GM08714 (cell line): ENCODE measurements around the gene ANO7.

ENCODE experiments used
- H3K4me3 ChIP-seq: fragments of 200-500 bp; sonication (Bioruptor generic); 2 replicates; pipeline ENCODE4 v1.5.1; 2014; ENCODE audit warnings: mild to moderate bottlenecking, low read length, inconsistent platforms
- ZNF274 ChIP-seq: IDR thresholded peaks from 2 replicates; pipeline ENCODE4 v1.6.1; 2012; ENCODE audit warnings: mild to moderate bottlenecking, low read depth, low read length

Gene ANO7

GRCh38 chr2:241204010-241204384 is 15.5 kb downstream of the ANO7 start:
- no peak for TF ChIP-seq ZNF274
- H3K4me3 ChIP-seq = no peak overlapping the region

GRCh38 chr2:241204490-241204889 is 16.0 kb downstream of the ANO7 start:
- no peak overlapping the region for H3K4me3 ChIP-seq
- no peak for TF ChIP-seq ZNF274

- H3K4me3 ChIP-seq = no peak overlapping the region
- no peak for TF ChIP-seq ZNF274
These were observed 16.6 kb downstream of the ANO7 start for GRCh38 chr2:241205086-241205485.

GRCh38 chr2:241207151-241207550 is 18.7 kb downstream of the ANO7 start:
- TF ChIP-seq ZNF274 = no peak

GRCh38 chr2:241207641-241208040 is 19.2 kb downstream of the ANO7 start:
- no peak overlapping the region for H3K4me3 ChIP-seq
- no peak for TF ChIP-seq ZNF274

More at GRCh38 chr2:241207151-241207550, 18.7 kb downstream of the ANO7 start:
- H3K4me3 ChIP-seq = no peak overlapping the region

- no peak for TF ChIP-seq ZNF274
- no peak overlapping the region for H3K4me3 ChIP-seq
These were observed 19.6 kb downstream of the ANO7 start for GRCh38 chr2:241208058-241208457.

GRCh38 chr2:241209271-241209670 is 20.8 kb downstream of the ANO7 start:
- TF ChIP-seq ZNF274 = no peak
- H3K4me3 ChIP-seq = no peak overlapping the region

GRCh38 chr2:241211276-241211675 is 22.8 kb downstream of the ANO7 start:
- no peak for TF ChIP-seq ZNF274
- no peak overlapping the region for H3K4me3 ChIP-seq

GRCh38 chr2:241213041-241213440 is 24.6 kb downstream of the ANO7 start:
- H3K4me3 ChIP-seq = no peak overlapping the region
- no peak for TF ChIP-seq ZNF274

GRCh38 chr2:241213567-241213966 is 25.1 kb downstream of the ANO7 start:
- TF ChIP-seq ZNF274 = no peak
- no peak overlapping the region for H3K4me3 ChIP-seq

GRCh38 chr2:241214209-241214608 is 25.7 kb downstream of the ANO7 start:
- H3K4me3 ChIP-seq = no peak overlapping the region
- no peak for TF ChIP-seq ZNF274

- no peak for TF ChIP-seq ZNF274
- no peak overlapping the region for H3K4me3 ChIP-seq
These were observed 26.3 kb downstream of the ANO7 start for GRCh38 chr2:241214766-241215165.

- no peak for TF ChIP-seq ZNF274
These were observed 26.9 kb downstream of the ANO7 start for GRCh38 chr2:241215421-241215820.

GRCh38 chr2:241216211-241216761 is 27.8 kb downstream of the ANO7 start:
- H3K4me3 ChIP-seq = no peak overlapping the region
- no peak for TF ChIP-seq ZNF274

More at GRCh38 chr2:241215421-241215820, 26.9 kb downstream of the ANO7 start:
- no peak overlapping the region for H3K4me3 ChIP-seq

- H3K4me3 ChIP-seq = peak overlapping the region; percentile 57; the same call in 1 of the 2 replicates
- no peak for TF ChIP-seq ZNF274
These were observed 29.0 kb downstream of the ANO7 start for GRCh38 chr2:241217320-241218031.

- TF ChIP-seq ZNF274 = no peak
These were observed 29.9 kb downstream of the ANO7 start for GRCh38 chr2:241218131-241219029.

More at GRCh38 chr2:241218131-241219029, 29.9 kb downstream of the ANO7 start:
- peak overlapping the region; percentile 70 for H3K4me3 ChIP-seq
